ENCODE measurements around the gene ZFYVE9.
"Not testable (repeated sequence)": the region's sequence is repeated elsewhere in the genome, so short reads cannot be mapped to it uniquely, and the experiment has no call there.

Gene ZFYVE9

DNA sequence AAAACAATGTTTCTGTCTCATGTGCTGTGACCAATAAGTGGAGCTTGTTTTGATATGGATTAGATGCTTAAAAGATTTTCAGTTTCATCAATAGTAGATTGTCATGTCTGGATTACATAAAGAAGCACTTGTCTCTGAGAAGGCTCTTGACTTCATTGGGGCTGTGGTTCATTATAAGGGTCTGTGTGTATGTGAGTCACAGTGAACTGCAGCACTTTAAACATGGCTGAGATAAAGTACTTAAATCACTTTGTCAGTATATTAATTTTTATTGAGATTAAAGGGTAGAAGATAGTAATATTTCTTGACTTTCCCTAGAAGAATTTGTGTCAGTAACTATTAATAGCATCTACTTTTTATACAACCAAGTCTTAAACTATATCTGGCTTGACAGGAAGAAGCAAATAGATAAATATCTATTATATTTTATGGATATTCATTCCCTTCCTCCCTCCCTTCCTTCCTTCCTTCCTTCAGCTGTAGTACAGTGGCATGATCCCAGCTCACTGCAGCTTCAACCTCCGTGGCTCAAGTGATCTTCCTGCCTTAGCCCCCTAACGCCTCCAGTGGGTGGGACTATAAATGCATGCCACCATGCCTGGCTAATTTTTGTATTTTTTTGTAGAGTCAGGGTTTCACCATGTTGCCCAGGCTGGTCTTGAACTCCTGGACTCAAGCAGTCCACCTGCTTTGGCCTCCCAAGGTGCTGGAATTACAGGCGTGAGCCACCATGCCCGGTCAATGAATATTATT lies 48.8 kb downstream of the ZFYVE9 start:
- DNase-seq (ENCODE audit: low spot score) = no peak

DNA sequence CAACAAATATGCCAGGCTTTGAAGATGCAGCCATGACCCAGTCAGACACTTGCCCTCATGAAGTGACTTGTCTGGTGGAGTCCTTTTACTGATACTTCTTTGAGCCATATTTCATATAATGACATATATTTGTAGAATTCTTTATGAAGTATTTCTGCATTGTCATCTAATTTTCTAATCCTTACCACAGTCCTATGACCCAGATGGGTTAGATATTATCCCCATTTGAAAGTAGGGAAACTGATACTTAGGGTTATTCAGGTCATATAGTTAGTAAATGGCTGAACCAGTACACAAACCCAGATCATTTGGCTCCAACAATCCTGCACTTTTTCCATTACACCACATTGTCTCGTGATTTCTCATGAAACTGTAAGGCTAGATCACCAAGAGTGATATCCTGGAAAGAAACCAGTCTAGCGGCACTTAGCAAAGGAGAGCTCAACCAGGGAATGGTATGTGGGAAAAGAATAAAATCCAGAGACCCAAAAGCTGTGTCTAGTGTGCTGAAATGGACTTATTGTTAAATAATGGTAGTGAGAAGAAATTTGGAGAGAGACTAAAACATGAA lies 49.6 kb downstream of the ZFYVE9 start:
- DNase-seq (ENCODE audit: low spot score) = no peak

DNA sequence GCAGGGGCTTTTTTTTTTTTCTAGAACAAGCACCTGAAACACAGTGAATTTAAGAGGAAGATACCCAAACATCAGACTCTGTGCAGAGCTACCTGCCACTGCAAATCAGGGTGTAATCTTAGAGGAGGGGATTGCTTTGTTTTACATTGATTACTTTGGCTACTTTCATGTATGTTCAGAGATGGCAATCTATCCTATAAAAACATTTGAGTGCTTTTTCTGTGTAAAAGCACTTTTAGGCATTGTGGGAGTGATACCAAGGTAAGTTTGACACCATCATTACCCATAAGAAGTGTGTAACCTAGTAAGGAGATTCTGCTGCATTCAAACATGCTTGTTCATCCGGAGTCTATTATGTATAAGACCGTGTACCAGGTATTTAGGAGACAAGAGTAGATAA lies 50.1 kb downstream of the ZFYVE9 start:
- no peak for DNase-seq (ENCODE audit: low spot score)

DNA sequence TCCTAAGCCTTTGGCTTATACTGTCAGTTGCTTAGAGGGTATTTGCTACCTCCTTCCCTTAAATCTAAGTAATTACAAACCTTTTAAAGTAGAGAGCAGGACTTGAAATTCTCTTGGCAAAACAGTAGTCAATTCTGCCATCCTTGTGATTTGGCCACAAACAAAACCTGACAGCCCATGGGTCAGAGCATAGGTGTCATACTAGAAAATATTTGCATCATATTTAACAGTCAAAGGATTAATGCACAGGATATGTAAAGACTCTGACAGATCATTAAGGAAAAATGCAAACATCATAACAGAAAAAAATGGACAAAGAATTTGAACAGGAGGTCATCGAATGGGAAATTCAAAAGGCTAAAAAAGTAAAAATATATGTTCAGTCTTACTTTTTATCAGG lies 50.5 kb downstream of the ZFYVE9 start:
- no peak for DNase-seq (ENCODE audit: low spot score)

DNA sequence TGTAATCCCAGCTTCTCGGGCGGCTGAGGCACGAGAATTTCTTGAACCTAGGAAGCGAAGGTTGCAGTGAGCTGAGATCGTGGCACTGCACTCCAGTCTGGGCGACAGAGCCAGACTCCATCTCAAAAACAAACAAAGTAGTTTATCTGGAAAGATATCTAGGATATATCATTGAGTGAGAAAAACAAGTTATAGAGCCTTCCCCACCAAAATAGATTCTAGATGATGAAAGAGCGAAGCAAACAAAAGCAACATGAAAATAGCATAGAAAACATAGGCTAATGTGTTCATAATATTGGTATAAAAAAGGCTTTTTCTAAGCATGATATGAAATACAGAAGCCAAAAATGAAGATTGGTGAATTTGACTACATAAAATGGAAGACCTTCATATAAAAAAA lies 52.1 kb downstream of the ZFYVE9 start:
- no peak for DNase-seq (ENCODE audit: low spot score)

DNA sequence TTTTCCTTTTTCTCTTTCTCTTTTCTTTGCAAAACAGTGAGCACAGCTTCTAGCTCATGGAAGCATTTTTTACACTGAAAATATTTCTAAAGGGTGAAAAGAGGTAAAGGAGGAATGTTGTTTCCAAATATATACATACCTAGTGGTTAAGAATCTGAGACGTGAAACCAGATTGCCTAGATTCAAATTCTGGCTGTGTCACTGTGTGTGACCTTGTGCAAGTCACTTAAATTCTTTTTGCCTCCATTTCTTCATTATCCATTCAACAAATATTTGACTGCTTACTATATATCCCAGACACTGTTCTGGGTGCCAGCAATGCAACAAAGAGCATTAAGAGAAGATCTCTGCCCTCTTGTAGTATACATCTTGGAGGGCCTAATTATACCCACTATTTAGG lies 53.3 kb downstream of the ZFYVE9 start:
- no peak for DNase-seq (ENCODE audit: low spot score)

DNA sequence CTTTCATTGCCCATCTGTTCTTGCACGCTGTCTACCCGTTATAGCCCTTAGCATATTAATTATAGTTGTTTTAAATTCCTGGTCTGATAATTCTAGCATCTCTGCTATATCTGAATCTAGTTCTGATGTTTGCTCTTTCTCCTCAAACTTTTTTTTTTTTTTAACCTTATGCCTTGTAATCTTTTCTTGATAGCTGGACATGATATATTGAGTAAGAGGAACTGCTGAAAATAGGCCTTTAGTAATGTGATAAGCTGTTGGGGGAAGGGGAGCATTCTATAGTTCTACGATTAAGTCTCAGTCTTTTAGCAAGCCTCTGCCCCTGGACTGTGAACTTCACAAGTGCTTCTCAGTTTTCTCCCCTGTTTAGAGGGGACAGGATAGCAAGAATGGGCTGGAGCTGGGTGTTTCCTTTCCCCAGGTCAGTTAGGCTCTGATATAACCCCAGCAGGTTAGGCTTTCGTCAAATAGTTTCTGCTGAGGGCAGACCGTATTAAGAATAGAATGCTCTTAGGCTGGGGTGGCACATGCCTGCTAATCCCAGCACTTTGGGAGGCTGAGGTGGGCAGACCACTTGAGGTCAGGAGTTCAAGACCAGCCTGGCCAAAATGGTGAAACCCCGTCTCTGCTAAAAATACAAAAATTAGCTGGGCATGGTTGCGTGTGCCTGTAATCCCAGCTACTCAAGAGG lies 62.2 kb downstream of the ZFYVE9 start:
- no peak for DNase-seq (ENCODE audit: low spot score)

DNA sequence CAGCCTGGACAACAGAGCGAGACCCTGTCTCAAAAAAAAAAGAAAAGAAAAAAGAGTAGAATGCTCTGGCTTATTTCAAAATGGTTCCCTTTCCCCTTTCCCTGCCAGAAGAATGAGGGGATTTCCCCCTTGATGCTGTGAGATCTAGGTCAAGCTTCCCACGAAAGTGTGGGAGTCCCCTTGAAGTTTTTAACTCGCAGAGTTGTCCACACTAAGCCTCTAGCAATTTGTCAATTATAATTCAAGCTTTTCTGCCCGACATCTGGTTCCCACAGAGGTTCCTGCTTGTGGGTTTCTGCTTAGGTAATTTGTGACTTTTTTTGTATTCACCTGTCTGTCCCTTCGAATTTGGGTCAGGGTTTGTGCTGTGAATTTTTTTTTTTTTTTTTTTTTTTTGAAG lies 62.8 kb downstream of the ZFYVE9 start:
- DNase-seq (ENCODE audit: low spot score) = no peak

DNA sequence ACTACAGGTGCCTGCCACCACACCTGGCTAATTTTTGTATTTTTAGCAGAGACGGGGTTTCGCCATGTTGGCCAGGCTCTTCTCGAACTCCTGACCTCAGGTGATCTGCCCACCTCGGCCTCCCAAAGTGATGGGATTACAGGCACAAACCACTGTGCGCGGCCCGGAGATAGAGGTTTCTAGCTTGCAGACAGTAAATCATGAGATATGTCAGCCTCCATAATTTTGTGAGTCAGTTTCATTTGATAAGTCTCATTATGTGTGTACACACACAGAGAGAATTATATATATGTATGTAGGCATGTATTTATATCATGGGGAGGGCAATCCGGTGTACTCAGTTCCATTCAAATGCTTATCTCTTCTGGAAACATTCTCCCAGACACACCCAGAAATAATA lies 64.8 kb downstream of the ZFYVE9 start:
- not testable (repeated sequence) for DNase-seq (ENCODE audit: low spot score)

DNA sequence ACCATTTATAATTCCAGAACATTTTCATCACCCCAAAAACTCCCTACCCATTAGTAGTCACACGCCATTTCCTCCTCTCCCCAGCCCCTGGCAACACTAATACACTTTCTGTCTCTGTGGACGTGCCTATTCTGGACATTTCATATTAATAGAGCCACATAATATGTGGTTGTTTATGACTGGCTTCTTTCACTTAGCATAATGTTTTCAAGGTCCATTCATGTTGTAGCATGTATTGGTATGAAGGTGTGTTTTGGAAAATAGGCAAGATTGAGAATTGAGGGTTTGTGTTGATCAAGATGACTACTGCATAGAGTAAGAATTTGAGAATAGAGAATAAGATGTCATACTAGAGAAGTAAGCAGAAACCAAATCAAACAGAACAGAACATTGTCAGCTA lies 67.5 kb downstream of the ZFYVE9 start:
- DNase-seq (ENCODE audit: low spot score) = no peak

DNA sequence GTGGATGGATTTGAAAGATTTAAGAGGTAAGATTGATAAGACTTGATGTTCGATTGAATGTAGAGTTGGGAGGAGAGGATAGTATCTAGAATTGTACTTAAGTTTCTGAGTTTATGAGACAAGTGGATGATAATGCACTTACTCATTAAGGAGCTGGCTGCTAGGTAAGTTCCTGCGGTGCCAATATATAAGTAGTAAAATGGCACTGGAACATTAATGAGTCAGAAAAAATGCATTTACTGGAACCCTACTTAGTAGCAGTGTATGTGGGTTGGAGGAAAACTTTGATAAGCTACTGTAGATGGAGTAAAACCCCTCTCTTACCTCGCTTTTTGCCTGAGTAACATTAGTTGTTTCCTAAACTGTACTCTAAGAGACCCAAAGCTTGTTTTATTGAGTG lies 68.2 kb downstream of the ZFYVE9 start:
- no peak for DNase-seq (ENCODE audit: low spot score)

DNA sequence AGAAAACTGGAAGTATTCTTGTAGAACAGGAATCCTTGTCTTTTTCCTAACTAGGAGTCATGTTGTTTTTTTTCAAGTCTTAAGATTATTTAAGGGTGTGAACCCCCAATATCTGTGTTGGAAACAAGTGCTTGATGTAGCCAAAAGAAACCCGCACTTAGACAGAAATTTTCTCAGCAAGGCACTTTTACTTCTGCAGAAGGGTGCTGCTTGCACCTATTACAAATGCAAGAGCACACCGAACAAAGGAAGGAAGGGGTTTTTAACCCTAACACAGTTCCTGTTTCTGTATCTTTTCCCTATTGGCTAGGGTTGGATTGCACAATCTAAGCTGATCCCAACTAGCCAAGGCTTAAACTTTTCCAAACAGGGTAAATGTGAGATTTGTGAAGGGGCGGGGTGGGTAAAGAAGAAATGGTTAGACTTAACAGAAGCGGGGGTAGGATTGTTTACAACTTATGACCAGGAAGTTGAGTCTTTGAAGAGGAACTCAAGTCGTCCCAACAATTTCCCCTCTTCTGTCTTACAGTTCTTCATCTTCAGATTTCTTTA lies 75.1 kb downstream of the ZFYVE9 start:
- DNase-seq (ENCODE audit: low spot score) = no peak

DNA sequence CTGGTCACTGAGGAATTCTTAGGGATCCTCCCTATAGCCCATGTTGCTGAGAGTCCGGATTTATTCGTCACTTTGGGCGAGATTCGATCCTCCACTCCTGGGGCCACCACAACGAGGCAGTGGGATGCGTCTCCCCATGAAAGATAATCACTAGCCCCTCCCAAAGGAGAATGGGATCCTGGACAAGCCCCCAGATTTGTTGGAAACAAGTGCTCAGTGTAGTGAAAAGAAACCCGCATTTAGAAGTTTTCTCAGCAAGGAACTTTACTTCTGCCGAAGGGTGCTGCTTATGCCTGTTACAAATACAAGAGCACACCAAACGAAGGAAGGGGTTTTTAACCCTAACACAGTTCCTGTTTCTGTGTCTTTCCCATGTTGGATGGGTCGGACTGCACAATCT lies 83.3 kb downstream of the ZFYVE9 start:
- no peak for DNase-seq (ENCODE audit: low spot score)

DNA sequence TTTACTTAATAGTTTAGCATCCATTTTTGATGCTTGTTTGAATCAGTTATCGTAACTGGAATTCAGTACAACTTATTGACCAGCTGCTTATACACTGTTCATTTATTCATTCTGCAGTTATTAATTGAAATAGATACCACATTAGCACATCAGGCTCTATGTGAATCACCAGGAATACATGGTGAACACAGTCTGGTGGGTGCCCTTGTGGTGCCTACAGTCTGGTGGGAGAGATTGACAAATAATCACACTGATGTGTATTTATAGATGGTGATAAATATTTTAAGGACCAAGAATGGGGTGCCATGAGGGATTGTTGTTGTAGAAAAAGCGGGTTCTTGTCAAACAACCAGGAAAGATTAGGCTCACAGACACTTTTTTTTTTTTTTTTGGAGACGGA lies 87.6 kb downstream of the ZFYVE9 start:
- DNase-seq (ENCODE audit: low spot score) = no peak

DNA sequence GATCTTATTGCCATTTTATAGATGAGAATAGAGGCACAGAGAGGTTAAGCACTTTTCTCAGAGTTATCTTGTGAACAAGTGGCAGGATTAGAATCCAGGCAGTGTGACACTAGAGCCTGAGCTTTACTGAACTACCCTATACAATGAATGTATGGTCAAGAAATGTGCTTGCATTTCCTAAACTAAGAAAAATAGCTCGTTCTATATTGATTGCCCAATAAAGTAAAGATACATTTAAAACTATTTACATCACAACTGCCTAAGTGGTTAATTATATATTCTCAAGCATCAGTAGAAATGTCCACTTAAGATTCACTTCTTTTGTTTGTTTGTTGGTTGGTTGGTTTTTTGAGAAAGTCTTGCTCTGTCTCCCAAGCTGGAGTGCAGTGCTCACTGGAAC lies 91.6 kb downstream of the ZFYVE9 start:
- DNase-seq (ENCODE audit: low spot score) = no peak

DNA sequence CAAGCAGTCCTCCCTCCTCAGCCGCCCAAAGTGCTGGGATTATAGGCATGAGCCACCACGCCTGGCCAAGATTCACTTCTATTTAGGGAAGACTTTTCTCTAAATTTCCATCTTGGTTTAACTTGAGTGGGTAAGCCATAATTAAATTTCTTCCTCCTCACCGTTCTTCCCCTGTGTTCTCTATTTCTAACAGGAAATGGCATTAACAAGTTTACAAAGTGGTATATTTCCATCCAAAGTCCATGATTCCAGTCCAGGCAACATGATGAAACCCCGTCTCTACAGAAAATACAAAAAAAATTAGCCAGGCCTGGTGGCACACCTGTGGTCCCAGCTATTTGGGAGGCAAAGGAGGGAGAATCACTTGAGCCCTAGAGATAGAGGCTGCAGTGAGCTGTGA lies 92.1 kb downstream of the ZFYVE9 start:
- DNase-seq (ENCODE audit: low spot score) = no peak

DNA sequence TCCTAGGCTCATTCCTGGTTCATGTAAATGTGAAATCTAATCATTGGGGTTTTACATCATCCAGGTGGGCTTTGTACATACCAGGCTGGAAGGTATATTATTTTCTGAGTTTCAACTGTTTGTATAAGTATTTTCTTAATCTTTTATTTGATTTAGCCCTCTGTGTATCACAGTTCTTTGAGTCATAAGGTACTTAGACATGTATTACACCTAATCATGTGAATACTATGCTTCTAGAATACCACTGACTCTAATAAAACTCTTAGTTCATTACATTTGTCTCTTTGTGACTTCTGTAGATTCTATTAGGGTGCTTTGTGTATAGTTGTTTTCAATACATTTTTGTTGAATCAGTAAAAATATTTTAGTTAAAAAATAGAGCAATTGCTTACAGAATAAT lies 92.8 kb downstream of the ZFYVE9 start:
- no peak for DNase-seq (ENCODE audit: low spot score)

DNA sequence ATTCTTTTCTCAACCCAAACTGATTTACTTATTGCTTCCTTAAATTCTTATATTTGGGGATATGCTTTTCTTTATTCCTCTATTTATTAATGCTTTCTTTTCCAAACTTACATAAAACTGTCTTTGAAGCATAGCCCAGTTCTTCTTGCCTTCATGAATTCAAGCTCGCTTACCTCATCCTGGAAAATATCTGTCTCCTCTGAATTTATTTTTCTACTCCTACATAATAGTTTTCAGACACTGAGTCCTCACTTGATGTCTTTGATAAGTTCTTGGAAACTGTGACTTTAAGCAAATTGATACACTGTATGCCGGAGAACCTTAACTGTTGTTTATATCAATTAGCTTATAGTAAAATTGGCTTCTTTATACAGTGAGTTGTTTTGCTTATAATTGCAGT lies 93.8 kb downstream of the ZFYVE9 start:
- DNase-seq (ENCODE audit: low spot score) = no peak

DNA sequence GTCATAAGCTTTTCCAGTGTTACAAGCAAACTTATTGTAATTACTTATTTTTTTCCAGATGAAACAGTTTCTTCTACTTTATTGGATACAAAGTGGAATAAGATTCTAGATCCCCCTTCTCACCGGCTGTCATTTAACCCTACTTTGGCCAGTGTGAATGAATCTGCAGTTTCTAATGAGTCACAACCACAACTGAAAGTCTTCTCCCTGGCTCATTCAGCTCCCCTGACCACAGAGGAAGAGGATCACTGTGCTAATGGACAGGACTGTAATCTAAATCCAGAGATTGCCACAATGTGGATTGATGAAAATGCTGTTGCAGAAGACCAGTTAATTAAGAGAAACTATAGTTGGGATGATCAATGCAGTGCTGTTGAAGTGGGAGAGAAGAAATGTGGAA lies 95.5 kb downstream of the ZFYVE9 start:
- peak; percentile 67 for DNase-seq (ENCODE audit: low spot score)

DNA sequence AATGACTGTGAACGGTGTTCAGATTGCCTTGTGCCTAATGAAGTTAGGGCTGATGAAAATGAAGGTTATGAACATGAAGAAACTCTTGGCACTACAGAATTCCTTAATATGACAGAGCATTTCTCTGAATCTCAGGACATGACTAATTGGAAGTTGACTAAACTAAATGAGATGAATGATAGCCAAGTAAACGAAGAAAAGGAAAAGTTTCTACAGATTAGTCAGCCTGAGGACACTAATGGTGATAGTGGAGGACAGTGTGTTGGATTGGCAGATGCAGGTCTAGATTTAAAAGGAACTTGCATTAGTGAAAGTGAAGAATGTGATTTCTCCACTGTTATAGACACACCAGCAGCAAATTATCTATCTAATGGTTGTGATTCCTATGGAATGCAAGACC lies 96.6 kb downstream of the ZFYVE9 start:
- peak; percentile 60 for DNase-seq (ENCODE audit: low spot score)

DNA sequence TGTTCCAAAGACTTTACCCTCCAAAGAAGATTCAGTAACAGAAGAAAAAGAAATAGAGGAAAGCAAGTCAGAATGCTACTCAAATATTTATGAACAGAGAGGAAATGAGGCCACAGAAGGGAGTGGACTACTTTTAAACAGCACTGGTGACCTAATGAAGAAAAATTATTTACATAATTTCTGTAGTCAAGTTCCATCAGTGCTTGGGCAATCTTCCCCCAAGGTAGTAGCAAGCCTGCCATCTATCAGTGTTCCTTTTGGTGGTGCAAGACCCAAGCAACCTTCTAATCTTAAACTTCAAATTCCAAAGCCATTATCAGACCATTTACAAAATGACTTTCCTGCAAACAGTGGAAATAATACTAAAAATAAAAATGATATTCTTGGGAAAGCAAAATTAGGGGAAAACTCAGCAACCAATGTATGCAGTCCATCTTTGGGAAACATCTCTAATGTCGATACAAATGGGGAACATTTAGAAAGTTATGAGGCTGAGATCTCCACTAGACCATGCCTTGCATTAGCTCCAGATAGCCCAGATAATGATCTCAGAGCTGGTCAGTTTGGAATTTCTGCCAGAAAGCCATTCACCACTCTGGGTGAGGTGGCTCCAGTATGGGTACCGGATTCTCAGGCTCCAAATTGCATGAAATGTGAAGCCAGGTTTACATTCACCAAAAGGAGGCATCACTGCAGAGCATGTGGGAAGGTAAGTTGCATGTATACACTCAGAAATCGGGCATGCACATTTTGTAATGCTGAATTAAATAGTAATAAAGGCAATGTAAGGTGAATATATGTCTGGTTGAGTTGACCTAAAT lies 97.2 kb downstream of the ZFYVE9 start:
- no peak for DNase-seq (ENCODE audit: low spot score)

DNA sequence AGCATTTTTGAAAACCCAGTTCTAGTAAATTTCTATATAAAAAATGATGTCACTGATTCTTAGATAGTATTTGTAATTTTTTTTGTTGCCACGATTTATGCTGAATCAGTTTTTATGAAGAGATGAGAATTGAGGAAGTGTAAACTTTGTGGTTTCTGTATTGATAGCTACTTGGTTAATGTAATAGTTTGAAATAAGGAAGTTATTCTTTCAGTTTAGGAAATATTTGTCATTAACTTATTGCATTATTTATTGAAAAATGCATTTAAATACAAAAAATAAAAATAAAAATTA lies 97.8 kb downstream of the ZFYVE9 start:
- no peak for DNase-seq (ENCODE audit: low spot score)
